Measurements from ENCODE around the gene PHOX2A.

DNA sequence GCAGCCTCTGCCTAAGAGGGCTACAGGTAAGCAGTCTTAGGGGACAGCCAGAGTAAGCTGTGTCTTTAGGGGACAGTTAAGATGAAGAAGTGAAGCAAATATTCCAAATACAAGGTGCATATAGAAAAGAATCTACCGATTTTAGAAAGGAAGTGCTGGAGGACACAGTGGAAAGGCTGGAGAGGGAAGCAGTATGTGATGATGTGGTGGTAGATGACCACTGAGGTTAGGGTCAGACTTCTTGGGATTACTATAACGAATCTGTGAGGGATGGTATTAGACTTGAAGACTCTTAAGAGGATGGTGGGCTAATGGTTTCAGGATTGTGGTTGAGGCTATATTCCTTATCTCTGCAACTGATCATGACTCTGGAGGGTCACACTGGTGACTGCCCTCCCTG, 40.0 kb upstream of the PHOX2A start:
- TF ChIP-seq ZNF219 (CRISPR knock-in tag; IDR thresholded peaks at IDR 0.05; ENCODE audit: borderline replicate concordance), result no peak
- no peak for TF ChIP-seq CTCF (IDR thresholded peaks at IDR 0.05)
- TF ChIP-seq CREB1 (CRISPR knock-in tag; IDR thresholded peaks at IDR 0.05), result no peak
- no peak for TF ChIP-seq ESRRA (CRISPR knock-in tag; IDR thresholded peaks at IDR 0.05; ENCODE audit: borderline replicate concordance)
- TF ChIP-seq NR1H2 (CRISPR knock-in tag; IDR thresholded peaks at IDR 0.05), result no peak
- TF ChIP-seq ZNF121 (CRISPR knock-in tag; IDR thresholded peaks at IDR 0.05), result no peak
- TF ChIP-seq MAX (CRISPR knock-in tag; IDR thresholded peaks at IDR 0.05), result no peak
- TF ChIP-seq IRF1 (CRISPR knock-in tag; IDR thresholded peaks at IDR 0.05), result no peak
- TF ChIP-seq, protein P1, sequence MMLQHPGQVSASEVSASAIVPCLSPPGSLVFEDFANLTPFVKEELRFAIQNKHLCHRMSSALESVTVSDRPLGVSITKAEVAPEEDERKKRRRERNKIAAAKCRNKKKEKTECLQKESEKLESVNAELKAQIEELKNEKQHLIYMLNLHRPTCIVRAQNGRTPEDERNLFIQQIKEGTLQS (CRISPR knock-in tag; conservative IDR thresholded peaks at IDR 0.05), result no peak

Measured in WTC11 (cell line).